D721Med (cell line): ENCODE measurements around the gene PKN1.

Source experiments
- DNase-seq: peaks from one replicate; pipeline ENCODE4 v3.0.0; 2011; ENCODE audit warnings: low spot score; ENCODE audit not compliant: insufficient read length
- FAIRE-seq: peaks from 2 replicates; lab custom pipeline; 2011; peaks lifted over from hg19 to GRCh38; lab: Jason Lieb, UNC
- TF ChIP-seq, protein P1 (sequence below): IDR thresholded peaks from 2 replicates; pipeline ENCODE4 v1.5.1; 2012; ENCODE audit warnings: mild to moderate bottlenecking, control low read depth; ENCODE audit not compliant: insufficient read depth; ENCODE audit errors: missing control alignments

The PKN1 gene

DNA sequence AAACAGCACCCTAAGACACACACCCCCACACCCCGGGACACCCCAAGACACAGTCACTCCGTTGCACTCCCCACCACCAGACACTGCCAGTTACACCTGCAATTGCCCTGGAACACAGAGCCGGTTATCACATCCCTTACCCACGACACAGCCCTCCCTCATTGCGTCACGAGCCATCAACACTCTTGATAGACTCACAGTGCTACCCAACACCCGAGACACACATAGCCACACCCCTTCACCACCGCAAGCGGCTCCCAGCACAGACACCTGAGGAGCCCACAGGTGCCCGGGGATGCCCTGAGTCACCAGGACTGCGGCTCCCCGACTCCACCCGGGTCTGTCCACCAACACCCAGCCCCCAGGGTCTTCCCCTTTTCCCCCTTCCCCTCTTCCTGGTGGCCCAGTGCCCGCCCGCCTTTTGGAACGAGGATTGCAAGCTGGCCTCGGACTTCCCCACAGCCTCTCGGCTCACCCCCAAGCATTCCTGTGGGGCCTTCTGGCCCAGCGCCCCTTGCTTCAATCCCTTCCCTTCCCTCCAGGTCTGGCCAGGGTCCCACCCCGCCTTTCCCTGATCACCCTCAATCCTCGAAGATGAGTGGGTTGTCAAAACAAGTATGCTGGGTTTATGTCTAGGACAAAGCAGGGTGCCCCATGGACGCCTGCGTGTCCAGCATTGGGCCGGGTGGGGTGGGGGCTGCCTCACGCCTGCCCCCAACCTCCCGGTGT, 43.7 kb downstream of the PKN1 start:
- TF ChIP-seq, protein P1, sequence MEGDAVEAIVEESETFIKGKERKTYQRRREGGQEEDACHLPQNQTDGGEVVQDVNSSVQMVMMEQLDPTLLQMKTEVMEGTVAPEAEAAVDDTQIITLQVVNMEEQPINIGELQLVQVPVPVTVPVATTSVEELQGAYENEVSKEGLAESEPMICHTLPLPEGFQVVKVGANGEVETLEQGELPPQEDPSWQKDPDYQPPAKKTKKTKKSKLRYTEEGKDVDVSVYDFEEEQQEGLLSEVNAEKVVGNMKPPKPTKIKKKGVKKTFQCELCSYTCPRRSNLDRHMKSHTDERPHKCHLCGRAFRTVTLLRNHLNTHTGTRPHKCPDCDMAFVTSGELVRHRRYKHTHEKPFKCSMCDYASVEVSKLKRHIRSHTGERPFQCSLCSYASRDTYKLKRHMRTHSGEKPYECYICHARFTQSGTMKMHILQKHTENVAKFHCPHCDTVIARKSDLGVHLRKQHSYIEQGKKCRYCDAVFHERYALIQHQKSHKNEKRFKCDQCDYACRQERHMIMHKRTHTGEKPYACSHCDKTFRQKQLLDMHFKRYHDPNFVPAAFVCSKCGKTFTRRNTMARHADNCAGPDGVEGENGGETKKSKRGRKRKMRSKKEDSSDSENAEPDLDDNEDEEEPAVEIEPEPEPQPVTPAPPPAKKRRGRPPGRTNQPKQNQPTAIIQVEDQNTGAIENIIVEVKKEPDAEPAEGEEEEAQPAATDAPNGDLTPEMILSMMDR: no peak
- no peak for FAIRE-seq
- no peak for DNase-seq

GRCh38 chr19:14477418-14478112, 44.5 kb downstream of the PKN1 start:
- TF ChIP-seq, protein P1: no peak
- FAIRE-seq (no peak), DNase-seq (no peak)

GRCh38 chr19:14478113-14478545, 45.0 kb downstream of the PKN1 start:
- TF ChIP-seq, protein P1: no peak
- DNase-seq (no peak), FAIRE-seq (no peak)

- TF ChIP-seq, protein P1: no peak
- FAIRE-seq (no peak), DNase-seq (no peak)
These were observed 46.3 kb downstream of the PKN1 start for GRCh38 chr19:14479309-14479974.

DNA sequence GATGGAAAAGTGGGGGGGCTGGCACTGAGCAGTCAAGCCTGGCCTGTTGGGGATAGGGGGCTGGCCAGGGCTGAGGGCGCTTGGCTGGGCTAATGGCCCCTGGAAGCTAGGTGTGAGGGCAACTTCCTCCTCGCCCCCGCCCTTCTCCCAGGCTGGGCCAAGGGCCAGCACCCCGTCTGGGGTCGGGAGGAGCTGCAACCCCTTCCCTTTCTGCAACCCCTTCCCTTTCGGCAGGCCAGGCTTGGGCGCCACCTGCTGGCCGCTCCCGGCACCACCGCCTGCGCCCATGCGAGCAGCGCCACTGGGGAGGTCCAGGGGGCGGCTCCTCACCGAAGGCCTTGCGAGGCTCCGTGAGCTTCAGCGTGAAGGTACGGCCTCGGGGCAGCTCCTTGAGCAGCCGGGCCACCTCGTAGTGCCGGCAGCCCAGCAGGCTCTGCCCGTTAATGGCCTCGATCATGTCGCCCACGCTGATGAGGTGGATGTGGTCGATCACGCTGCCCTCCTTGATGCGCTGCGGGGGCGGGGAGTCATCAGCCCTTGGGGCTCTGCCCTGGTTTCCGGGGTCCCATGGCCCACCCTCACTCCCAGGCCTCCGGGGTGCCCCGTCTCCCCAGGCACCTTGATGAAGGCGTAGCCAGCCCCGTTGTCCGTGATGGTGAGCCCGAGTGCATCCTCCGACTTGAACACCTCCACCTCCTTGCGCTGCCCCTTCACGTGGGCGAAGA, 47.0 kb downstream of the PKN1 start:
- FAIRE-seq (no peak), DNase-seq (peak; percentile 92)
- TF ChIP-seq, protein P1: peak; percentile 71

GRCh38 chr19:14480700-14481079, 47.6 kb downstream of the PKN1 start:
- TF ChIP-seq, protein P1: no peak
- FAIRE-seq (no peak), DNase-seq (no peak)
